H9 (cell line): ENCODE data around the gene HPDL. TPM values are rescaled to one million over a fixed set of nuclear protein-coding genes. Genes with fewer than 3 reads are reported as not detected.

Experiments
- DNase-seq: peaks from one replicate; pipeline ENCODE4 v3.0.0-alpha.2; 2017
- H2AFZ ChIP-seq: one replicate; pipeline ENCODE4 v1.6.1; 2013; ENCODE audit warnings: mild to moderate bottlenecking, low read length, control low read depth, moderate library complexity
- H2AK5ac ChIP-seq: 2 replicates; pipeline ENCODE4 v1.6.1; 2013; ENCODE audit warnings: low read length, control low read depth, mixed read lengths; ENCODE audit not compliant: insufficient read length
- H2BK120ac ChIP-seq: one replicate; pipeline ENCODE4 v1.6.1; 2013; ENCODE audit warnings: low read depth, mild to moderate bottlenecking, low read length, control low read depth, inconsistent platforms; ENCODE audit not compliant: poor library complexity, severe bottlenecking
- H2BK12ac ChIP-seq: 2 replicates; pipeline ENCODE4 v1.6.1; 2013; ENCODE audit warnings: low read length, control low read depth, mixed read lengths, low read depth; ENCODE audit not compliant: insufficient read length
- H2BK15ac ChIP-seq: 2 replicates; pipeline ENCODE4 v1.6.1; 2013; ENCODE audit warnings: low read depth, low read length, control low read depth
- H2BK20ac ChIP-seq: one replicate; pipeline ENCODE4 v1.6.1; 2013; ENCODE audit warnings: low read depth, mild to moderate bottlenecking, low read length, control low read depth, inconsistent platforms; ENCODE audit not compliant: poor library complexity, severe bottlenecking
- H2BK5ac ChIP-seq: 2 replicates; pipeline ENCODE4 v1.6.1; 2013; ENCODE audit warnings: low read length, control low read depth, mixed read lengths; ENCODE audit not compliant: insufficient read length
- H3K14ac ChIP-seq: 2 replicates; pipeline ENCODE4 v1.6.1; 2013; ENCODE audit warnings: low read length, control low read depth; ENCODE audit not compliant: insufficient read depth
- H3K18ac ChIP-seq: 2 replicates; pipeline ENCODE4 v1.6.1; 2013; ENCODE audit warnings: low read depth, mild to moderate bottlenecking, mixed read lengths, low read length, control low read depth; ENCODE audit not compliant: insufficient read length
- H3K23ac ChIP-seq: 2 replicates; pipeline ENCODE4 v1.6.1; 2013; ENCODE audit warnings: low read length, control low read depth, mixed read lengths, low read depth; ENCODE audit not compliant: insufficient read length
- H3K23me2 ChIP-seq: 2 replicates; pipeline ENCODE4 v1.6.1; 2013; ENCODE audit warnings: low read depth, mild to moderate bottlenecking, mixed read lengths, low read length, control low read depth; ENCODE audit not compliant: insufficient read length, poor library complexity, severe bottlenecking
- H3K27ac ChIP-seq: 2 replicates; pipeline ENCODE4 v1.5.1; 2013; ENCODE audit warnings: low read length, control low read depth, mixed read lengths, low read depth; ENCODE audit not compliant: insufficient read length
- H3K27me3 ChIP-seq: 2 replicates; pipeline ENCODE4 v1.6.1; 2013; ENCODE audit warnings: low read length, control low read depth, inconsistent platforms; ENCODE audit not compliant: insufficient read depth
- H3K4ac ChIP-seq: 2 replicates; pipeline ENCODE4 v1.6.1; 2013; ENCODE audit warnings: low read depth, mild to moderate bottlenecking, control low read depth, inconsistent platforms, low read length, moderate library complexity
- H3K4me1 ChIP-seq: 2 replicates; pipeline ENCODE4 v1.6.1; 2013; ENCODE audit warnings: low read length, control low read depth, inconsistent platforms; ENCODE audit not compliant: insufficient read depth
- H3K4me2 ChIP-seq: 2 replicates; pipeline ENCODE4 v1.6.1; 2013; ENCODE audit warnings: low read length, control low read depth, mixed read lengths; ENCODE audit not compliant: insufficient read length, insufficient read depth
- H3K56ac ChIP-seq: 2 replicates; pipeline ENCODE4 v1.6.1; 2013; ENCODE audit warnings: low read depth, mild to moderate bottlenecking, mixed read lengths, low read length, control low read depth; ENCODE audit not compliant: insufficient read length
- H3K79me1 ChIP-seq: 2 replicates; pipeline ENCODE4 v1.6.1; 2013; ENCODE audit warnings: low read depth, mild to moderate bottlenecking, moderate library complexity, low read length, control low read depth, inconsistent platforms; ENCODE audit not compliant: insufficient read depth, poor library complexity, severe bottlenecking
- H3K79me2 ChIP-seq: 2 replicates; pipeline ENCODE4 v1.6.1; 2013; ENCODE audit warnings: low read length, control low read depth, inconsistent platforms; ENCODE audit not compliant: insufficient read depth
- H3K9ac ChIP-seq: 2 replicates; pipeline ENCODE4 v1.6.1; 2013; ENCODE audit warnings: low read length, control low read depth, mixed read lengths; ENCODE audit not compliant: insufficient read length; ENCODE audit errors: extremely low read depth
- H3K9me3 ChIP-seq: one replicate; pipeline ENCODE4 v1.6.1; 2013; ENCODE audit warnings: low read depth, low read length, inconsistent platforms; ENCODE audit not compliant: control insufficient read depth
- H3T11ph ChIP-seq: one replicate; pipeline ENCODE4 v1.6.1; 2013; ENCODE audit warnings: mild to moderate bottlenecking, low read length, control low read depth, inconsistent platforms
- H4K20me1 ChIP-seq: one replicate; pipeline ENCODE4 v1.6.1; 2013; ENCODE audit not compliant: control insufficient read depth, insufficient read length, insufficient read depth
- H4K5ac ChIP-seq: 2 replicates; pipeline ENCODE4 v1.6.1; 2013; ENCODE audit warnings: low read depth, mild to moderate bottlenecking, mixed read lengths, low read length, control low read depth; ENCODE audit not compliant: insufficient read length
- H4K8ac ChIP-seq: replicated peaks from 2 replicates; pipeline ENCODE4 v1.6.1; 2013; ENCODE audit warnings: low read length, control low read depth, mixed read lengths, low read depth; ENCODE audit not compliant: insufficient read length
- H4K91ac ChIP-seq: 2 replicates; pipeline ENCODE4 v1.6.1; 2013; ENCODE audit warnings: low read depth, mild to moderate bottlenecking, moderate library complexity, mixed read lengths, low read length, control low read depth; ENCODE audit not compliant: insufficient read length
- H3K27ac Mint-ChIP-seq, 3 experiments: 2 replicates in 2 of 3; 3 replicates in 1 of 3; pipeline ENCODE4 v1.8.0; 2020 to 2021; ENCODE audit warnings: mixed read lengths in 3 of 3, mild to moderate bottlenecking in 1 of 3, moderate library complexity in 1 of 3
- H3K27me3 Mint-ChIP-seq: 2 replicates; pipeline ENCODE4 v1.8.0; 2021; ENCODE audit warnings: low read depth, mild to moderate bottlenecking, moderate library complexity, mixed read lengths
- H3K36me3 Mint-ChIP-seq, 3 experiments: 2 replicates in 2 of 3; 3 replicates in 1 of 3; pipeline ENCODE4 v1.8.0; 2020 to 2021; ENCODE audit warnings: low read depth in 3 of 3, mixed read lengths in 3 of 3; ENCODE audit not compliant: insufficient read depth in 1 of 3
- H3K4me1 Mint-ChIP-seq, 2 experiments: 2 replicates each; pipeline ENCODE4 v1.8.0; 2020; ENCODE audit warnings: mixed read lengths in 2 of 2
- H3K4me3 Mint-ChIP-seq, 2 experiments: 2 replicates in 1 of 2; 3 replicates in 1 of 2; pipeline ENCODE4 v1.8.0; 2020 to 2021; ENCODE audit warnings: mild to moderate bottlenecking in 2 of 2, mixed read lengths in 2 of 2, moderate library complexity in 1 of 2
- H3K9me3 Mint-ChIP-seq, 2 experiments: 2 replicates in 1 of 2; 3 replicates in 1 of 2; pipeline ENCODE4 v1.8.0; 2020; ENCODE audit warnings: mild to moderate bottlenecking in 2 of 2, mixed read lengths in 2 of 2, moderate library complexity in 1 of 2
- CTCF ChIP-seq: fragments of 200-600 bp; sonication (generic); conservative IDR thresholded peaks from 3 replicates; pipeline ENCODE4 v1.8.0; 2021; ENCODE audit warnings: antibody characterized with exemption, mild to moderate bottlenecking
- WGBS: extraction: QIAGEN DNeasy Blood & Tissue Kit; methylation state at CpG from one replicate; pipeline ENCODE4 v1.1.7; 2013; ENCODE audit warnings: missing lambda C conversion rate, low lambda C conversion rate, mixed read lengths; ENCODE audit not compliant: insufficient read length; ENCODE audit errors: extremely low coverage; 5-methylcytosine and 5-hydroxymethylcytosine counted together
- total RNA-seq: library from RNA; stranded (reverse); gene quantifications from 2 replicates; pipeline ENCODE4 v1.2.1, GENCODE V29; 2021

The HPDL gene
- total RNA-seq, 1 experiment from 2014 or later, result 10.6 TPM

- Mint-ChIP-seq H3K36me3 (no peaks in the 10 kb centered on the region), H3K27ac (peak overlapping the region in 1 of 3 experiments; percentile 94; a peak in 2 of 7 replicates)
These were observed 28.9 kb upstream of the HPDL start for GRCh38 chr1:45297666-45298356.

More at GRCh38 chr1:45297666-45298356, 28.9 kb upstream of the HPDL start:
- H3K4me1 ChIP-seq, result no peaks in the 10 kb centered on the region; the same call in 1 of the 2 replicates
- no peak overlapping the region for H3K18ac ChIP-seq
- no peak overlapping the region for H2BK5ac ChIP-seq
- no peak overlapping the region for H3K4ac ChIP-seq
- no peak overlapping the region for H3K4me2 ChIP-seq
- WGBS, result no CpG with 5 or more reads among the region's 8 CpGs
- Mint-ChIP-seq H3K27me3 (no peaks in the 10 kb centered on the region), H3K9me3 (no peaks in the 10 kb centered on the region; a peak in 1 of 5 replicates), H3K4me1 (peaks cover 19 to 21% of the 10 kb centered on the region in 2 experiments), H3K4me3 (no peak overlapping the region)
- no peak overlapping the region for H2BK15ac ChIP-seq
- H3K14ac ChIP-seq, result no peak overlapping the region; the same call in 1 of the 2 replicates
- H3K27ac ChIP-seq, result no peak overlapping the region
- no peaks in the 10 kb centered on the region for H3K79me1 ChIP-seq
- no peak overlapping the region for H3K56ac ChIP-seq
- H4K5ac ChIP-seq, result no peak overlapping the region
- H2BK120ac ChIP-seq, result no peak overlapping the region
- no peak overlapping the region for H2BK12ac ChIP-seq
- H4K8ac ChIP-seq, result no peak overlapping the region
- H3T11ph ChIP-seq, result no peak overlapping the region
- no peak overlapping the region for H2BK20ac ChIP-seq
- H2AK5ac ChIP-seq, result no peak overlapping the region
- no peak overlapping the region for H3K9ac ChIP-seq
- no peak overlapping the region for H2AFZ ChIP-seq
- peaks cover under 1% of the 10 kb centered on the region for H3K23me2 ChIP-seq
- no peaks in the 10 kb centered on the region for H4K20me1 ChIP-seq
- H3K27me3 ChIP-seq, result no peaks in the 10 kb centered on the region
- no peak for TF ChIP-seq CTCF
- no peaks in the 10 kb centered on the region for H3K79me2 ChIP-seq
- H4K91ac ChIP-seq, result no peak overlapping the region
- no peak overlapping the region for H3K23ac ChIP-seq
- DNase-seq, result no peak
- no peaks in the 10 kb centered on the region for H3K9me3 ChIP-seq
